IPS-NIHi11 (cell line): ENCODE data around the gene GTF3C1.
A peak's percentile ranks its signal among the peaks of the same experiment; 100 is the strongest.

Experiments
- DNase-seq: peaks from one replicate; pipeline ENCODE4 v3.0.0; 2012; ENCODE audit warnings: mixed read lengths, low spot score

Gene GTF3C1

DNA sequence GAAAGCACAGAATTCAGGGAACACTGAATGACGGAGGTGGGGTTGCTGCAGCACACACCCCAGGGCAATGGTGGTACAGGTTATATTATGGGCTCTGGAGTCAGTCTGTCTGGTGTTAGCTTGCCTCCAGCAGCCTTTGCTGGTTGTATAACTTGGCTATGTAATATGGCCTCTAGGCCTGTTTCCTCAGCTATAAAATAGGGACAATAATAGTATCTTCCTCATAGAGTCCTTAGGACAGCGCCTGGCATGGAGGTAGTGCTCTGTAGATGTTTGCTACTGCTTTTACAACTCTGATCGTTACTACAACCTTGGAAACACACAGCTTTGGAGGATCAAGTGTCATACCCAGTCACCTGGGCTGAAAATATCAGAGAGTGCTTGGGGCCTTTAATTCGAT lies 31.5 kb downstream of the GTF3C1 start:
- no peak for DNase-seq

DNA sequence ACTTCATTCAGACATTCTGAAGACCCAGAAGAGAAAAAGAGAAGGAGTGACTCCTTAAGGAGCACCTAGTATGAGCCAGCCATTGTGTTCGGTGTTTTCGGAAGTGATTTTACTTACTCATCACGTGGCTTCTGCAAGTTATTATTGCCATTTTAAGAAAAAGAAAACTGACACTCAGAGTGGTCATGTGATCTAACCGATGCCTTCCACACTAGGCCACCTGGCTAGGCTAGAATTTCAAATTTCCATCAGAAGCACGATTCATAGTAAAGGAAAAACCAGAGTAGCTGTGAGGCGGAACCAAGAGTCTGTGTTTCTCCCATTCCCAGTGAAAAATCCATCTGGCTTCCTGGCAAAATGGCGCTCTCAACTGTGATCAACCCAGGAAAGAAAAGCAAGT lies 32.0 kb downstream of the GTF3C1 start:
- DNase-seq: no peak

DNA sequence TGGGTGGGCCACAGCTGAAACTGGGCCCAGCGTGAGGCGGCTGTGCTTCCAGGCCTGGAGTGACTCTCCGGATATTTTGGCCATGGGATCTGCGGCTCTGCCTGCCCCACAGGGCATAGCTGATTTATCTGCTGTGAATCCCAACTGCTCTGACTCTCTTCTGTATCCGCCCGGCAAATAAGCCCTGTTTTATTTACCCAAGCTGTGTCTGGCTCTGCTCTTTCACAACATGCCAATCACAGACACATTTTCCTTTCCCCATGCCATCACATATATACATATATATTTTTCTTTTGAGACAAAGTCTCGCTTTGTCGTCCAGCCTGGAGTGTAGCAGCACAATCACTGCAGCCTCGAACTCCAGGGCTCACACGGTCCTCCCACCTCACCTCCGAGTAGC lies 33.3 kb downstream of the GTF3C1 start:
- no peak for DNase-seq

DNA sequence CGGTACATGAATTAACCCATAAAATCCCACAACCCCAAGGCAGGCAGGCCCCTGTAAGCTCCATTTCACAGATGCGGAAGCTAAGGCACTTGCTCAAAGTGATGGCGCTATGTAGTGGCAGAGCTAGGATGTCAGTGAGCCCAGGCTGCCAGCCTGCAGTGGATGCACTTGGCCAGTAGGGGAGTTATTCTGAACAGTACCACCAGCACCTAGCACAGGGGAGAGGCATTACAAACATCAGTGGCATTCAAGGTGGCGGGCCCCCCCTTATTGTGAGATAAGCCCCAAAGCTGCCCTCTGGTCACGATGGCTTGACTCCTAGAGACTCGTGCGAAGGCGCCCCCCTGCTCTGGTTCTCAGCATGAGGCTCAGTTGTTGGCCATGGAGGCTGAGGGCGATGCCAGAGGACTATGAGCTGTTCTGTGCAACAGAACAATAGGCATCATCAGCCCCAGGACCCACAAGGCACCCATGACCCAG lies 33.8 kb downstream of the GTF3C1 start:
- DNase-seq: peak; percentile 84

DNA sequence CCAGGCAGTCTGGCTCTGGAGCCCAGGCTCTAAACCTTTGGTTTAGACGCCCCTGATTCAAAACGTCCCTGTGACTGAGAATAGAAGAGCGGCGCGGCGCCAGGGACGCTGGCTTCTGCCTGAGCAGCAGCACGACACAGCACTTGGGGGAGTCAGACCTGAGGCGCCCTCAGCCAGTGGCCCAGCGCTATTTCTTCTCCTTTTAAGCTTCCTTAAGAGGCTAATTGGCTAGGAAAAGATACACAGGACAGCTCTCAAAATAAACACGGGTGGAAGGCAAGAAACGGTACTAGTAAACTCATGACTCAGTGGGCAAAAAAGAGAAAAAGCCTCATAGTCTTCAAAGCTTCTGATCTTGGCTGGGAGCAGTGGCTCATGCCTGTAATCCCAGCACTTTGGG lies 34.9 kb downstream of the GTF3C1 start:
- no peak for DNase-seq

DNA sequence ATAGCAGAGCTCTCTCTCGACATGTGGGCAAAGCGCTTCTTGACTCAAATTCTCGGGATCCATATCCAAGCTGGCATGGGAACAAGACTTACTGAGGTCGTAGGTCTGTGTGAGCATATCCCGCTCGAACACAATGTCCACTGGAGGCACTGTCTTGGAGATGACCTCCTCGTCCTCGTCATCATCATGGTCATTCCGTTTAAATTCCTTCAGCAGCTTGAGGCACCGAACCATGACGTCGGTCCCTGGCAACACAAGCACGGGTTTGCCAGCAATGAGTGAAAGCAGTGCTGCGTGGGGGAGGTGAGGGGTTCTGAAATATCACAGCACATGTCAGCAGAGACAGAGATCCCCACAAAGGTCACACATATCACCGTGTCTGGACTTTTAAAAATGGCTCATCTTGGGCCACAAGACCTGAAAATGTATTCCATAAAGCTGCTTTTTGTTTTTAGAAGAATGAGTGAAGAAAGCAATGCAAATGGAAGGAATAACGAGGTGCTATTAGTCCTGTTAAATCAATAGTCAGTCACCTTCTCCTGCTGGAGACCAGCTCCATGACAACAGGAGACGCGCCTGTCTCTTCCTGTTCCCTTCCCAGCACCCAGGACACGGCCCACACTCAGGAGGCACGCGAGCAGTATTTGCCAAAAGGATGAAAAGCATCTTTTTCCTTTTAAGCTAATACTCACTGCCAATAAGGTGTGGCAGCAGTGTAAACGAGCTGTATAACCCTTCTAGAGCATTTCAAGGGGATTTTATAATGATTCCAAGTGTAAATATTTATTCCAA lies 37.9 kb downstream of the GTF3C1 start:
- DNase-seq: no peak

DNA sequence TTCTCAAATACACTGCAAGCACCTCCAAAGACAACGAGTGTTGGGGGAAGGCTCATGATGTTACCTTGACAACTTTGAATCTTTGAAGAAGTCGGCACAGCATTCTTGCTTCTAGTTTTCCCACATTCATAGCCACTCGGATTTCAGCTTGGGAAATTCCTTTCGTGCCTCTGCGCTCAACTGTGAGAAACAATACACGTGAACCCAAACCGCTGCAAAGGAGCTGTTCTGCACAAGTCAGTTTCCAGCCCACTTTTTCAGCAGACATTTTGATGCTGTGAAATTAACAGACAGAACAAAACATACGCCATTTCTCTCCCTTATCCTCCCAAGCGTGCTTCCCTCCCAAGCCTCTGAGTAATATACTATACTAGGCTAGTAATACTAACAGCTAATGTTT lies 41.2 kb downstream of the GTF3C1 start:
- DNase-seq: no peak

DNA sequence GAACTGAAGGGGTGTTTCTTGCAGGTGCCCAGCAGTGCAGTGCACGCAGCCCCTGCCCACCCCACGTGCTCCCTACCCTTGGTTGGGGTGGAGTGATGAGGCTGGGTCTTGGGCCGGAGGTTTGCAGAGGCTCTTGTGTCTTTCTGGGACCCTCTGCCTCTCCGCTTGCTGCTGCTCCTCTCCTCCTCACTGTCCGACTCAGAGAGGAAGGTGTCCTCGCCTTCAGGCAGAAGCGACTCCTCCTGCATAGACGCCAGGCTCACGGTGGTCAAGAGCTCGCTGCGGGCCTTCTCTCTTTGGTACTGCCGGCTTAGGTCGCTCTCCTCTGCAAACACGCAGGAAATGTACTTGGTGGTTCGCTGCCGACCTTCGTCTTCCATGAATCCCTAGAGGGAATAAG lies 42.9 kb downstream of the GTF3C1 start:
- no peak for DNase-seq

DNA sequence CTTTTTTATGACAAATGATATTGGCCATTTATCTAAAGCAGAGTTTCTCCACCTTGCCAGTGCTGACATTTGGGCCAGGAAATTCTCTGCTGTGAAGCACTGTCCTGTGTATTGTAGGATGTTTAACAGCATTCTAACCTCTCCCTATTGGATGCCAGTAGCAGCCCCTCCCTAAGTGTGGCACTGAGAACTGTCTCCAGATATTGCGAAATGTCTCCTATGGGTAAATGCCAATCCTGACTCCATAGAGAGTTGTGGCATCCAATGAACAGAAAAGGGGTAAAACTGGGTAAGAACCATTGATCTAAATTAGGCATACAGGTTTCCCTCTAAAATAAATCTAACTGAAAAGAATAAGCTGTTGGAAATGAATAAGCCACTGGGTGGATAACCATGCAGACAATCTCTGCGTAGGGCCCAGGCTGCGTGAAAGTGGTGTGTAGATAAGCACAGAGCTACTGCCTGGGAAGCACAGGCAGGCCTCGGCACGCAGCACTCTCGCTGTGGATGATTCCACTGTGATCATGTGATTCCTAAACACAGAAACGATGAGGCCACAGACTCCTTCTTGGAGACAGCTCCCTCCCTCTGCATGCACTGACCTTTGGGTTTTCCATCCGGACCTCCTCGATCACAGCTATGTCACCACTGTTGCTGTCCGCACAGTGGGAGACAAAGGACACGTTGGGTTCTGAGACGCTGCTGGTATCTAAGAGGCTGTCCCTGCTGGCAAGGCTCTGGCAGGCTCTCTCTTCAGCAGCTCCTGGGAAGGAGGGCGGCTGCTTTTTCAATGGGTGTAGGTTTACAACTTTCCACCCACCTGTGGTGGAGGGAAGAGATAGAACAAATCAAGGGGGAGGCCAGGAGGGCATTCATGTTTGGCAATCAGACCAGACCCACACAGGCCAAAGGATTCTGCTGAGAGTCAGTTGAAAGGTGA lies 44.1 kb downstream of the GTF3C1 start:
- no peak for DNase-seq

DNA sequence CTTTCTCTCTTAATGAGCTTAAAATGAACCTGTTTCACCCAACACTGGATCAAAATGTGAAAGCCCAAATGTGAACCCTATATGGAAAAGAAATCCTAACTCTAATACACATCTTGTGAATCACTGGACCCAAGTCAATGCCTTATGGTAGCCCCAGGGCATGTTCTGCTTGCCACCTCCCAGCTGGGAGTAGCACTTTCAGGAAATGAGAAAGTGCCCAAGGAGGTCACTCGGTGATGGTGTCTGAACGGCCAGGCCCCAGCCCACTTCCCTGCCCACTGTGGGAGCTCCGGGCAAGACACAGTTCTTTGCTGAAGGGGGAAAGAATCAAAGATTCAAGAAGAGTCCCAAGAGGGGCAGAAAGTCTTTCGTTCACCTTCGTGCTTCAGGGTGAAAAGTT lies 46.1 kb downstream of the GTF3C1 start:
- no peak for DNase-seq

DNA sequence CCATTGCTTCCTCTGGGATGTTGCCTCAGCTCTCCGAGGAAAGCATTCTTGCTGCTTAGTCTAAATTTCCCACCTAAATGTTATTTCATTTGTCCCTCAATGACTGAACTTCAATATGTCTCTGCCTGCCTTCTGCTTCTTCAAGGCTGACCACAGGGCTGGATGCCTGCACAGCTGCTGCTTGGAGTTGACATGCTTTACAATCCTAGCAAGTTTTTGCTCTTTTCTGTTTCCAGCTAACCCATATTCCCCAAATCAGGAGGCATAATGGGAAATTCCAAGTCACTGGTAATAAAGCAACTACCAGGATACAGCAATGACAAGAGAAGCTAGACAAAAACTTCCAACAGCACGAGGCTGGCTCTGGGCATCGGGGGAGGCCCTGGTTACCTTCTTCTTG lies 48.9 kb downstream of the GTF3C1 start:
- no peak for DNase-seq

DNA sequence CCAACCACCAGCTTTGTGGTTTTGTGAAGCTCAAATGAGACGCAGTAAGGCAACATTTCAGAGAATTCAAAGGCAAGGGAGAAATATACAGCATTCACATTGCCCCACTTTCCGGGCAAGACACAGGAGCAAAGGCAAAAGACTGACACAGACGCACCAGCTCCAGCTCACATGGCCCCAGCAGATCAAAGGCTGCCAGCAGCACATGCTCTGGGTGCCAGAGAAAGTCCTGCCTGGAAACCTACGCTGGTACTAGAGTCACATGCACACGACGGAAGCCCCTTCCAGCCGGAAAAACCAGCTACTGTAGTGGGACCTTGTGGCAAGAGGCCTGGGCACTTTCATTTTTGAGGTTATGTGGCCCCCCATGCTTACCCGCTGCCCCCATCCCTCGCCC lies 50.1 kb downstream of the GTF3C1 start:
- DNase-seq: no peak

DNA sequence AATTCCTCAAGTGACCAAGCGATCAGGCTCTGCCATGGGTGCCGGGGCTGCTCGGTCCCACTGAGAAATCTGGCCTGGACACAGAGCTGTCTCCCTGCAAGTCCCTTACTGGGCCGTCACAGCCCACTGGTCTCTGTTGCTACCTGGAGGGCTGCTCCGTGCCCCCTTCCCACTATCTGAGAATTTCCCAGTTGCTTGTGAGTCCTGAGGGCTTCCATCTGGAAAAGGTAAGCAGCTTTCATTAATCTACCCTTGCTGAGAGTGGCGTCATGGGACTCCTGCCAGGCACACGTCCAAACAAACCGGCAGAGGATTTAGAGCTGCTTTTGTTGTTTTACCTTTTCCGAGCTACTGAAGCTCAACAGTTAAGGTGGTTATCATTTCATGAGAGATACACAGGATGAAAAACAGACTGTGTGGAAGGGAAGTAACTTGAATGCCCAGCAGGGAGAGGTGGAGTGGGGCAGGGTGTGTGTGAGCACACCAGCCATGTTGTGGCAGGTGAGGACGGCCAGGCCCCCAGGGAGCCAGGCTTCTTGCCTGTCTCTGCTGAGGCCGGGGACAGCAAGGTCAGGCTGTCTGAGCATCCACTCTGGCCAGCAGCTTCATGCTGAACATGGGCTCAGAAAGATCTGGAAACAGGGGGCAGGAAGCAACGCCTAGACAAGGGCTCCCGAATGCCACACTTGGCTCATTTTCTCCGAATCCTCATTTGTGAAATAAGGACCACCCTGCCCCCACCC lies 50.6 kb downstream of the GTF3C1 start:
- DNase-seq: no peak

DNA sequence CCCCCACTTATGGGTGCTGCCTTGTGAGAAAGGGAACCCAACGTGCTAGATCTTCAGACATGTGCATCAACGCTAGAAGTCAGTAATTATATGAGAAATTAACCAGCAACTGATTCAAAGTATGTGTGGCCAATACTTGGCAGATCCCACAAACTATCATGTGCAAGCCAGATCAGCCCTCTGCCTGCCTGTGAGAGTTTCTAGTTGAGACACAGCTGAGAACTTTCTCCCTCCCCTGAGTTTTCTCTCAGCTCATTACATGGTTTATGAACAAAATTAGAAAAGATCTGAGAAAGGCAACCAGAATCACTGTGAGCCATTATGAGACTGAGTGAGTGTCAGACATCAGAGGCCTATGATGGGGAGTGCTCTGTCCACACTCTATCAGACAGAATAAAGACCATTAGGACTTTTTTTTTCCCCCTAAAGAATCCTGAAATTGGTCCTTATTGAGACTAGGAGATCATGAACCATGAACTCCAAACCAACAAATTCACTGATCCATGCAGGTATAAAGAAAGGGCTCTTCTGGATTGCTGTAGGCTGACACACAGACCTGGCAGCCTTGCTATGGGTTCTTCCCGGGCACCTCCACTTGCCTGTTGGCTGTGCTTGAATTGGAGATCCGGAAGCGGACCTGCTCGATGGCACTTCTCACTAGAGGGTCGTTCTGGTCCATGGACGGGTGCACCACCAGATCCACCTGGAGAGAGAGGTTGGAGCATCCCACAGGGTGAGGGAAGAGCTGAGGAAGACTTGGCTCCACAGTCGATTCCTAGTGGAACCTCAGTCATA lies 51.5 kb downstream of the GTF3C1 start:
- DNase-seq: no peak

DNA sequence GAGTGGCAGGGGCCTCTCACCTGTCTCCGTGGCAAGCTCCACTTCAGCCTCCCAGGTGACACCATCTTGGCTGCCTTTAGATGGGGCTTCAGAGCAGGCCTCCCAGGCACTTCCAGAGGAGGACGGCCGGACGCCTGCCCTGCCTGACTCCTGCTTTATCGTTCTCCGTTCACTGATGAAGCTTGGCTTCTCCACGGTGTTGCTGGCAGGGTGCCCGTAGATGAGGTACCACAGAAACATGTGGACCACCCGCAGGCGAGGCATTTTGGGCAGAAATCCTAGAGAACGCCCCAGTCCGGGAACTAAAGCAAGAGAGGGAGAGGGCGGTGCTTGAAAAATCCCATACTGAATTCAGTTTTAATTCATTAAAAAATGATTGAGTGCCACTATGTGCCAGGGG lies 54.5 kb downstream of the GTF3C1 start:
- no peak for DNase-seq

DNA sequence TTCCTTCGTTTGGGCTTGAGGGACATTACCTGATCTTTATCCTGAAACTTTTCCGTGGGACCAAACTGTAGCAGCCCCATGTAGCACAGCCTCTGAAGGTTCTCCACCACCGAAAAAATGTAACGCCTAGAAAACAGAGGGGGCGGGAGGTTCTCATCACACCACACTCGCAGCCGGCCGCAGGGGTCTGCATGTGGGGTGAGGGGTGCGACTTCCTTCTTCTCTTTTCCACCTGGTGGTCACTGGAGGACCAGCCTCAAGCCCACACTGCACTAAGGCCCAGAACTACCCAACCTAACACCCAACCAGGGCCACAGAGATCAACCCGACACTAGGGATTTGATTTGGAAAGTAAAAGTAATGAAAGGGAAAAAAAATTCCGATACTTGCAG lies 57.1 kb downstream of the GTF3C1 start:
- no peak for DNase-seq

DNA sequence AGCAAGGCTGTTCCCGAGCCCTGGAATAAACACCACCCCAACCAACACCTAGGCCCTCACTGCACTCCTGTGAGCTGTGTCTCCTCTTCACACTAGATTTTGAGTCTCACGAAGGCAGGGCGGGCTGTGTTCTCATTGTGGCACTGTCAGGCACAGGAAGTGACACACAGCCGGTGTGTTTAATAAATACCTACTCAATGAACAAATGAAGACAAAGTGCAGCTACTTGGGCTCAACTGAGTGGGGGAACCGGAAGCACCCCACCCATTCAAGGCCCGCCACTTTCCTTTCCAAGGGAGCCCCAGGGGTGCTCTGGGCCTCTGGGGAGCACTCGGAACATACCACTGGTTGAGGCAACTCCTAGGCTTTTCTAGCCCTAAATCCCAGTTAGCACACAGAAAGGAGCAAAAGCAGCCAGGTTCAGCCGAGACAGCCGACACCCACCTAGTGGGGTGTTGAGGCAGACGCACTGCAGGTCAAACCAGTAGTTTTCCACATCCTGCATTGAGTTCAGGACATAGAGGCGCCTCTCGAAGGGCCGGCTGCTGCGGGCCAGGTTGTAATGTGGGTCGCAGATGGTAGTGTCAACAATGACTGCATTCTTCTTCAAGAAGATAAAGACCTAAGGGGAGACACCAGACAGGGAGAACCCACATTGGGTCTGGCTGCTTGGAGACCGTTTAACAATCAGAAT lies 57.7 kb downstream of the GTF3C1 start:
- DNase-seq: no peak

DNA sequence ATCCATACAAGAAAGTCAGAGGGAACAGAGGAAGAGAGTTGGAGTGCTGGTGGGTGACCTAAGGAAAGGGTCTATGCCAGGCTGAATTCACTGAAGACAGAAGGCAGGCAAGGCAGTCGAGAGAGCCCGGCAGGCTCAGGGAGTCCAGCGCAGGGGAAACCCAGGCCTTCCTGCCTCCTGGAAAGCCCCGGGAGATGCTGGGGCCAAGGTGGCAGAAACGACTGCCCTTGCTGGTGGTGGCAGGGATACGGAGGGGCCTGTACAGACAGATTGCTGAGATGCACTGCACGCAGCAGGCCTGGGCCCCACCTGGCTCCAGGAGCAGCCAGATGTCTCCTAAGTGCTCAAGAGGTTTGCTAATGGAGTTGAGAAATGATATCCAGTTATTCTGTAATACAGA lies 59.8 kb downstream of the GTF3C1 start:
- no peak for DNase-seq

DNA sequence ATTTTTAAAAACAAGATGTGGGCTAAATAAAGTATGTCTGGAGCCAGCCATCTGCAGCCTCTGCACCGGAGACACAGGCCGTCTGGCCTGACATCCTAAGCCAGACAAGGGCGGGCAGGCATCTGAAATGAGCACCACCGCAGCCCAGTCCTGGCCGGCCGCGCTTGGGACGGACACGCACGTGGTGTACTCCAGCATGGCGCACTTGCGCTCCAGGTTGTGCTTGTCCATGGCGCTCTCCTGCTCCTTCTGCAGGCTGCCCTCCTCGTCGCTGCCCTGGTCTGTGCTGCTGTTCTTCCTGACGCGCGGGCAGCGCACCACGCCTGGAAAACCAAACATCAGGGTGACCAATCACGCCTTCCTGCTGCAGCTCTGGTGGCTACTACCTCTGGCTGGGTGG lies 60.3 kb downstream of the GTF3C1 start:
- no peak for DNase-seq

DNA sequence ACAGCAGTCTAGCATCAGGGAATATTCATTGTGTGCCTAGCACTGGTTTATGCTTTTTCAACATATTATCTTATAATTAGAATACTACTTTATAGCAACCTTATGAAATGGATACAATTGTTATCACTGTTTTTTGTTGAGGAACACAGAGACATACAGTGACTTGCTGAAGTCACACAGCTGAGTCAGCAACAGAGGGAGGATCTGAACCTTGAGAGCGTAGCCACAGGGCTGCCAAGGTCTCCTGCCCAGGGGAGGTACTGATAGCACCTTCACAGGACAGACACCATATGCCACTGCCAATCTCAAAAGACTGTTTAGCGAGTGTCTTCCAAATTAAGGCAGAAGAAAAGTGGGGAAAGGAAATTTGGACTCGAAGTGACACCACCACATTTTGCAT lies 63.0 kb downstream of the GTF3C1 start:
- no peak for DNase-seq

DNA sequence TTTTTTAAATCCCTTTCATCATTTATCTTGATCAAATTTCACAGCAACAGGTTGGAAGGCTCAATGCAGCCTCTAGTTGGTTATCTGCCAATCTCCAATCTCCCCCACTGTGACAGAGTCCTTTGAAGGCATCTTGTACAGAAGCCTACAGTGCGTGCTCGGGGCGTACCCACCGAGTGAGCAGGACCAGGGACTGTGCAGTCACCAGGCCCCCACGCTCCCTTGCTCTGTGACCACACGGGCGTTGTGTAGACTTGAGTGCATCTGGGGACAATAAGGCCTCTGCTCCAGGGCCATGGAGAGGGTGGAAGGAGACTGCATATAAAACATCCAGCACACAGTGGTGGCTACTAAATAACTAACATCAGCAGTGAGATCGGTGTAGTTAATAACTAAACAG lies 63.4 kb downstream of the GTF3C1 start:
- no peak for DNase-seq
